HG03066 (cell line): Measurements from ENCODE around the gene HOXD8.

Source experiments
- ATAC-seq: cut with Tn5 transposase; IDR thresholded peaks from one replicate; pipeline ENCODE4 v1.9.1; 2021; ENCODE audit warnings: low read depth; ENCODE audit not compliant: unreplicated experiment

Gene HOXD8

DNA sequence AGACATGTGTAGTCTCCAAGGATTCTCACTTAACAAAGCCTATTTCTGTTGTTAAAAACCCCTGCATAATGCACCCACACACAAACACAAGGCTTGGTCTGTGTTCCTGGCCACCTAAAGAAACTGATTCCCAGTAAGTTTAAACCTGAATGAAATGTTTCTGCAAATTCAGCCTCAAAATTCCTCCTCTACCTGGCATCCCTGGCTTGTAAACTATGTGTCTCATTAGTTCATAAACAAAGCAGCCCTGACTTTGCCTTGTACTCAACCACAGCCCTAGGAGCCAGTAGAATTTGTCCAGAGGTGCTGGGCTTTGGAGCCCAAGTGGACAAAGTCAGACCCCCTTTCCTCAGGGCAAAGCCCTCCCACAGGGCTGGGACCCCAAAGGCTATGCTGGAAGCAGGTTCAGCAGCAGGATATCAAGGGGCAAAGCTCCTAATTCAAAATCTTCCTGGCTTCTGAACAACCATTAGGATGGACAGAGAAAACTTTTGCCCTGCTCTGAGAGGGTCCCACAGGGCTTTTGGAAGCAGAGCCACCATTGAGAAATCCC is 39.6 kb upstream of the HOXD8 start:
- no peak for ATAC-seq

GRCh38 chr2:176090862-176091261 is 38.6 kb upstream of the HOXD8 start:
- no peak for ATAC-seq

DNA sequence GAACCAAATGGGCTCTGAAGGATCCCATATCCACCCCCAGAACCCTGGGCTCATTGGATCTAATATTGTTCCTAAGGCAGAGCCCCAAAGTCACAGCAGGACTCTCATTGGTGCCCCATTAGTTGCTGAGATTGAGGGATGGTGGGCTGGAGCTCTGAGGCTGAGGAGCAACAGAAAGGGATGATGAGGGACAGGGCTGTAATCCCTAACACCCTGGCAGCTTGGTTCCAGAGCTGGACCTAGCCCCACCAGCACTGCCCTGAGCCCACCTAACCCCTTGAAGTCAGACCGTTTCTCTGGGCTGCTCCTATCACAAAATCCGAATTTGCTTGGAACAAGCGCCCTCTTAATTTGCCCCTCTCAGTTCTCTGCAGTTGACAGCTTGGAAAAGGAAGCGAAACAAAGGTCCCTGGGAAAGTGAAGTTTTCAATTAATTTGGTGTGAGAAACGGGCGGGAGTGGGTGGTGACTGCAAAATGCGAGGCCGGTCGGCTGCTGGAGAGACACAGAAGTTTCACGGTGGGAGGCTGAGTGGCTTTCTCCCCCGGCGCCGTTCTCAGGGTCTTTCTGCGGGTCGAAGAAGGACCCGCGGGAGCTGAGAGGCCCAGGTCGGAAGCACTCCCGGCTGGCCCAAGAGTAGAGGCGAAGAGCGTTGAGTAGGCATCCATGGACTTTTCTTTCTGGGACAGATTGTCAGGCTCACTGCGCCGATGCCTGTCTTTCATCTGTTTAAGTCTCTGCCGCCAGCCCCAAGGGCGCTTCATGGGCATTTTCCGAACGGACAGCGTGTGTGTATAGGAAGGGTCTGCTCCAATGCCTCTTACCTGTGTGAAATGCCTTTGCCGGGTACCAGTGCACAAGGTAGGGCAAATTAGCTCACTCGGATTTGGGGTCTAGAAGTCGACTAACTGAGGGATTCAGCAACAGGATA is 37.9 kb upstream of the HOXD8 start:
- ATAC-seq: no peak

DNA sequence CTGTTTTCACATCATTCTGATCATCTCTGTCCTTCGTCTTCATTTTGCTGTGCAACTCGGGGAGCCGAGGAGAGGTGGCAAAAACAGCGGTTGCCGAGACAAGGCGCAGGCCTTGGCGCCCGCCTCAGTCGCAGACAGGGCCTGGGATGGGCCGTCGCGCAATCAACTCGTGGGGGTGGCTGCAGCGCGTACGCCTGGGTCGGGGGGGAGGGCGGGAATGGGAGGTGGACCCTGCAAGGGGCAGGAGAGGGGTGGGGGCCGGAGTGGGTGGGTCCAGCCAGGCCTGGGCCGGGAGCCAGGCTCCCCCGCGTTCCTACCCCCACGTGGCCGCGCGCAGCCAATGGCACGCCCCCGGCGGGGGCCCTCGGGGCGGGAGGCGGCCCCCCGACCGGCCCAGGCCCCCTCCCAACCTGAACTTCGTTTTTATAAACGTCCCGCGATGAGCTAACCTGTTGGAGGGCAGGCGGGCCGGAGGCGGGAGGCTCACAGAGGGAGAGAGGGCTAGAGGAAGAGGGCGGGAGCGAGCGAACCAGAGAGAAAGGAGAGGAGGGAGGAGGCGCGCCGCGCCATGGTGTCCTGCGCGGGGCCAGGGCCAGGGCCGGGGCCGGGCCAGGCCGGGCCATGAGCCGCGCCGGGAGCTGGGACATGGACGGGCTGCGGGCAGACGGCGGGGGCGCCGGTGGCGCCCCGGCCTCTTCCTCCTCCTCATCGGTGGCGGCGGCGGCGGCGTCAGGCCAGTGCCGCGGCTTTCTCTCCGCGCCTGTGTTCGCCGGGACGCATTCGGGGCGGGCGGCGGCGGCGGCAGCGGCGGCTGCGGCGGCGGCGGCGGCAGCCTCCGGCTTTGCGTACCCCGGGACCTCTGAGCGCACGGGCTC is 37.0 kb upstream of the HOXD8 start, which contains the start of gene HOXD13:
TSS of gene HOXD13 (plus strand) at position 452 of the 875 bp plus-strand sequence. CDS start at position 622, 170 bp downstream.
- no peak for ATAC-seq

DNA sequence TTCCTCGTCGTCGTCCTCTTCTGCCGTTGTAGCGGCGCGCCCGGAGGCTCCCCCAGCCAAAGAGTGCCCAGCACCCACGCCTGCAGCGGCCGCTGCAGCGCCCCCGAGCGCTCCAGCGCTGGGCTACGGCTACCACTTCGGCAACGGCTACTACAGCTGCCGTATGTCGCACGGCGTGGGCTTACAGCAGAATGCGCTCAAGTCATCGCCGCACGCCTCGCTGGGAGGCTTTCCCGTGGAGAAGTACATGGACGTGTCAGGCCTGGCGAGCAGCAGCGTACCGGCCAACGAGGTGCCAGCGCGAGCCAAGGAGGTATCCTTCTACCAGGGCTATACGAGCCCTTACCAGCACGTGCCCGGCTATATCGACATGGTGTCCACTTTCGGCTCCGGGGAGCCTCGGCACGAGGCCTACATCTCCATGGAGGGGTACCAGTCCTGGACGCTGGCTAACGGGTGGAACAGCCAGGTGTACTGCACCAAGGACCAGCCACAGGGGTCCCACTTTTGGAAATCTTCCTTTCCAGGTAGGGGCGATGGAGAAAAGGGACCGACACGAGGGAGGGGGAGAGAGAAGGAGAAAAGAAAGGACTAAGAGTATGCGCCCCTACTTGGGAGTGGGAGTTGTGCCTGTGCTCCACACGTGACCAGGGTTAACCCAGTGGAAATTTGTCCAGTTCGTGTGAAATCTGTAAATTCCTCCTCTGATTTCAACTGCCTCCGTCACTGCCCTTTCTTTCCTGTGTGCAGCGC is 36.2 kb upstream of the HOXD8 start:
- ATAC-seq: no peak

DNA sequence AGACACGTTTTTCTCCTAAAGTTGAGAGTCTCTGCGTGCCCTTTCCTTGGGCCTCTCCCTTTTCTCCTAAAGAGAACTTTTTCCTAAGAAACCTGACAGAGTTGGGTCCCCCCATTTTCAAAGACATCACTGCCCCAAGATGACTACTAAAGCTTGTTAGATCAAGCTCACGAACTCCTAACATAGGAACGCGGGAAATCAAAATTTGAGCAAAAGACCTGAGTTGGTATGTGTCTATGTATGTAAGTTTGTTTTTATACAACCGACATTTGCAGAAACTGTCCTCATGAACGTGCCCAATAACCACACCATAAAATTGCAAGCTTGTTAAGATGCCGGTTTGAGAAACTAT is 35.6 kb upstream of the HOXD8 start:
- no peak for ATAC-seq

DNA sequence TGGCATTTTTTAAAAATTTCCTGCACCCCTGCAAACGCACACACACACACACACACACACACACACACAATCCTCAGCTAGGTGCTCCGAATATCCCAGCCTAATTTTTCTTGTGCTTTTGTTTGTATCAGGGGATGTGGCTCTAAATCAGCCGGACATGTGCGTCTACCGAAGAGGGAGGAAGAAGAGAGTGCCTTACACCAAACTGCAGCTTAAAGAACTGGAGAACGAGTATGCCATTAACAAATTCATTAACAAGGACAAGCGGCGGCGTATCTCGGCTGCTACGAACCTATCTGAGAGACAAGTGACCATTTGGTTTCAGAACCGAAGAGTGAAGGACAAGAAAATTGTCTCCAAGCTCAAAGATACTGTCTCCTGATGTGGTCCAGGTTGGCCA is 35.2 kb upstream of the HOXD8 start:
- no peak for ATAC-seq

DNA sequence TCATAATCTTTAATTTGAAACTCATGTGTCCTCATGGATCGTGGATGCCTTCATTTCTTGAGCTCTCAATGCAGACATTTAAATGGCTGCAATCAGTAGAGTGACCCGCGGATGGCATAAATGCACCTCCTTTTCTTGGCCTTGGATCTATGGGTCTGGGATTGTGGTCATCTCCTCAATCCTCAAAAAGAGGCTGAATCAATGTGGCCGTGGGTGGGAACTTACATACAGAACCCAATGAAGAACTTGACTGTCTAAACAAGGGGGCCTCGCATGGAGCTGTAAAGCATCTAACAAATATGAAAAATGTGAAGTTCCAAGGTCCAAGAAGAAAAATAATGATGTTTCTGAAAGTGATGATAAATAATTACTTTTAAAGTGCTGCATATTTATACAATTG is 34.1 kb upstream of the HOXD8 start:
- no peak for ATAC-seq

DNA sequence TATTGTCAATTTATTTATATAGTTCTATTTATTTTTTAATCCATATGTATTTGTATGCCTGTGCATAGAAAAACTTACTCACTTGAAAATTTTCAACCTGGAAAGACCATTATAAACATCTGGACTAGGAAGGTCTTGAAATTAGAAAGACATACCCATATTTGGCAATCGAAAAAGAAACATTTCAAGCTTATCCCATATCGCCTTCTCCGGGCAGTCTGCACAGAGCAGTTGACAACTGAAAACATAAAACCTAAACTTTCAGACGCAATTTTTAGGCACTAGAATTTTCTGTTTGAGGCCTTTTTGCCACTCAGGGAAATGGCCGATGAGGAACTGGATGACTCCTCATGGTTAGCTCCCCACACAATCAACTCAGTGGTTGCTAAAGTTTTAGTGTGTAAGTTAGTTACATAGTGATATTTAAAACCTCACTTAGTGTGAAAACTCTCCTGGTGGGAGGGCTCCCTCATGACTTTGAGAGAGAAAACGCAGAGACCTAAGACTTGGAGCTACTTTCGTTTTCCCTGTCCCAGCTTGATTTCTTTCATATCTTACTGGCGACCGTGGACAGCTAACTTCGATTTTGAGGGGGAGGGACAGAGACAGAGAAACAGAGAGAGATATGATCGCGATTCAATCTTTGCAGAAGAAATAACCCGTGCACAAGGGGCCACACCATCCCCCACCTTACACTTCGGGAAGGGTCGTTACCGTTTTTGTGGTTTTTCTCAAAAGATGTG is 33.1 kb upstream of the HOXD8 start:
- ATAC-seq: no peak

GRCh38 chr2:176096986-176097819 is 32.3 kb upstream of the HOXD8 start:
- peak; percentile 84 for ATAC-seq

DNA sequence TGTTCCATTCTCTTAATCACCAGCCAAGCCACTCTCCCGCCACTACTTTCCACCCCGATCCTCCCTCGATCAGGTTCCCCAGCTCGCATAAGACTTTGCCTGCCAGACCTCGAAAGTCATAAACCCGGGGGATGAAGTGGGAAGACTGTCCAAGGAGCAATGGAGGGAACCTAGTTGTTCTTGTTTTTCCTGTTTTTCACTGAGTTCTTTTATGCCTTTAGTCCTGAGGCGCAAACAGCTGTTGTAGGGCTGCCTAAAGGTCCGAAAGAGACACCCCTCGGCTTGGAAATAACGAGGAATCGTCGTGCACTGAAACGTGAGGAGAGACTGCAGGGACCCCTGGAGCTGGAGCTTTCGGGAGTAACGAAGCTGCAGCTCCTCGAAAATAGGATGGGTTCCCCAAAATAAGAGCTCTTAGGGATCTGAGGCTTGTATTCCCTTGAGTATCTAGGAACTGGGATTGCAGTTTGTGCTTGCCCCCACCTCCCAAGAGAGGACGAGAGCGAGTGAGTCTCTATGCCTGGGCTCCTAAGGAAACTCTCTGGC is 31.6 kb upstream of the HOXD8 start:
- ATAC-seq: no peak

DNA sequence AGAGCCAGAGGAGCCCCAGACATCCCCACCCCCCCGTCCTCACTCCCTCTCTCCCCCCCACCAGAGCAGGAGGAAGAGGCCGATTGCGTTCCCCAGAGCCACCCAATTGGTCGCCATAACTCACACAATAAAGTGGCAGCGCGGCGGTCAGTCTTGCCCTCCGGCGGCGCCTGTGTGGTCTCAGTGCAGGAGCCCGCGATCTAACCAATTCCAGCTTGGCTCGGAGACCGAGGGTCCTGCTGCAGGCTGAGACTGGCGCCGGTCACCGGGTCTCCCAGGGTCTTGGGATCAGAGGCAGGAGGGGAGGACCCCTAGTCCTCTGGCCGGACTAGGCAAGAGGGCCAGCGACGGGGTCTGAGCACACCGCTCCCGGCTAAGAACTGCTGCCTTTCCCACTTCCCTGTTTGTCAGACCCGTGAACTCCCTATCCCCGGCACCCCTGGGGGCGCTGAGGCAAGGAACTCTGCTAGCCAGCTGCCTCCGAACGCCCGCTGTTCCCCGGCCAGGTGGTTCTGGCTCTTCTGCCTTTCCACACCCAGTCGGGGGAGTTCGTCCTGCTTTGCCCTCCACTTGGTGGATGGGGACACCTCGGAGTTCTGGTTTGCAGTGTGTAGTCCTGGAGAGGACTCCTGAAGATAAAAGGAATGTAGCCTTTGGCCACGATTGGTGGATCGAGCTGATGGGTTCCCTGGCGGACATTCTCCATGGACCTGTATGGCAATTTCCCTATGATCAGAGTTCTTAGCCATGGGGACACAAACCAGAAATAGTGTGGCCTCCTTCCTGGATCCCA is 30.9 kb upstream of the HOXD8 start:
- no peak for ATAC-seq

DNA sequence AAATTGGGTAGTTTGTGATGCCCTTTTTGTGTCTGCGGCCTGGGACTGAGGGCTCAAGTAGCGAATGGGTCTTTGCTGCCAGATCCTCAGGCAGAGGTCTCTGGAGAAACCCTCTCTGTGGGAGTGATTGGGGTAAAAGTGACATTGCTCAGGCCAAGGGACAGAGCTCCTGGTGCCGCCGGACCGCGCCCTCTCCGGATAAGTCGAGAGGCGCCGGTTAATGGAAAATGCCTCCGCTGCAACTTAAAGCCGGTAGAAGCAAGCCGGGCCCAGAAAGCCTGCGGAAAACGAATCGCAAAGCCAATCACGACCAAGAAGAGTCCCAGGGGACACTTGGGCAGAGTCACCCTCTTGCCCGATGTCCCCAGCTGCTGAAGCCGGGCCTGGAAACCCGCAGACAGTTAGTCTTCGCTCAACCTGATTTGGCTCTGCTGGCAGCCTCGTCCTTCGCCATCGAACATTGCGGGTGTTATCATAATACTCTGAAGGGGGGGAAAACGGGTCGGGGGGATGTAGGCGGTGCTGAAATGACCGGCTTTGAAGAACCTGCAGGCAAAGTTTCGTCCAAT is 30.3 kb upstream of the HOXD8 start:
- no peak for ATAC-seq

DNA sequence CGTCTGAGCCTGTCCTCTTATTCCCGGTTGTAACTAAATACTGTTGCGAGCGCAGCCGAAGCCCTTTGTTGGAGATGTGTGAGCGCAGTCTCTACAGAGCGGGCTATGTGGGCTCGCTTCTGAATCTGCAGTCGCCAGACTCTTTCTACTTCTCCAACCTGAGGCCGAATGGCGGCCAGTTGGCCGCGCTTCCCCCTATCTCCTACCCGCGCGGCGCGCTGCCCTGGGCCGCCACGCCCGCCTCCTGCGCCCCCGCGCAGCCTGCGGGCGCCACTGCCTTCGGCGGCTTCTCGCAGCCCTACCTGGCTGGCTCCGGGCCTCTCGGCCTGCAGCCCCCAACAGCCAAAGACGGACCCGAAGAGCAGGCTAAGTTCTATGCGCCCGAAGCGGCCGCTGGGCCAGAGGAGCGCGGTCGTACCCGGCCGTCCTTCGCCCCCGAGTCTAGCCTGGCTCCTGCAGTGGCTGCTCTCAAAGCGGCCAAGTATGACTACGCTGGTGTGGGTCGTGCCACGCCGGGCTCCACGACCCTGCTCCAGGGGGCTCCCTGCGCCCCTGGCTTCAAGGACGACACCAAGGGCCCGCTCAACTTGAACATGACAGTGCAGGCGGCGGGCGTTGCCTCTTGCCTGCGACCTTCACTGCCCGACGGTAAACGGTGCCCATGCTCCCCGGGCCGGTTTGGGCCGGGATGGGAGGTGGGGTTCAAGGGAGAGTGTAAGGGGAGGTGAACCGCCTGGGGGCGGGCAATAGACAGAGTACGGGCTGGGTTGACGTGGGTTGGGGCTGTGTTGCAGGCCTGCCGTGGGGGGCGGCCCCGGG is 29.6 kb upstream of the HOXD8 start, which contains the start of gene HOXD12:
TSS of gene HOXD12 (plus strand) at position 68 of the 819 bp plus-strand sequence. CDS start at position 75, 7 bp downstream.
- no peak for ATAC-seq

- ATAC-seq: no peak
These were observed 28.9 kb upstream of the HOXD8 start for GRCh38 chr2:176100547-176101140.

- no peak for ATAC-seq
These were observed 28.2 kb upstream of the HOXD8 start for GRCh38 chr2:176101216-176101830.
